Measurements from ENCODE around the gene HOXA10. TPM values are rescaled to one million over a fixed set of nuclear protein-coding genes. Genes with fewer than 3 reads are reported as not detected.
A peak's percentile ranks its signal among the peaks of the same experiment; 100 is the strongest.

The HOXA10 gene
- total RNA-seq, 4 donors from 2014 or later: 4.9 to 11.2 (median 6.7) TPM

DNA sequence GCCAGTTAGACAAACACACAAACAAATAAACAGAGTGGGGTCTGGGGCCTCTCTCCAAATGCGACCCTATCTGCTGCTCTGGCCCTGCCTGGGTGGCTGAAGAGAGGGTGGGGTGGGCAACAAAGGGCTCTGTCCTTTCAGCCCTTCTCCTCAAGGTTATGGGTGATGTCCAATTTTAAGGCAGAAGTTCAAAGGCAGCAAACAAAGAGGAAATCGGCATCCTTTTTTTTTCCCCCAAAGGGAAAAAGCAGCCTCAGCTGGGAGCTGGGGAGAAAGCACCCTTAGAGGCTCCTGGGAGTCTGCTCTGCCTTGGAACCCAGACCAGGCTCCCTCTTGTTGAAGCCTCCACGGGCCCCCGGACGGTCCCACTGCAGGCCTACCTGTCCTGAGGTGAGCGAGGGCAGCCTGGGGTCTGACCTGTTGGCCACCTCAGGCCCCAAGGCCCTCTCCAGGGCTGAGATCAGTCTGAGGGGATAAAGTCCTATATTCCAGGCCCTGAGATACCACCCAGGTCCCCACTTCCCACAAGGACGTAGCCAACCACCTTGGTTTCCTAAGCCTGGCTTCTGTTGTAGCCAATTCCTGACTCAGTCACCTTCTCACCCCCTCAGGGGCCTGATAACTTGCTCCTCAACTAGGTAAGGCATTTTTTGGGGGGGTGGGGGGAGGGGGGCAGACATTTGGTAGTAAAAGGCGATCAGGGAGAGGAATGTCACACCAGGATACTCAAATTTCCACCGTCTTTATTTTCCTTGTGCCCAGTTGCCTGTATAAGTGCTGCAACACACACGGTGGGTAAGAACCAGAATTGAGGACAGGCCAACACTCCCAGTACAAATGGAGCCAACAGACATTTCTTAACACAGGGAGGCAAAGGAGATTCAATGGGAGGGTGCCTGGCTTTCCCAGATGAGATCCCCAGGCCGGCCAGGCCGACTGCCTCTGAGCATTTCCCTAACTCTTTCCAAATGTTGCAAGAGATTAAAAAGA is 6.6 kb upstream of the HOXA10 start:
- TF ChIP-seq, protein P1, sequence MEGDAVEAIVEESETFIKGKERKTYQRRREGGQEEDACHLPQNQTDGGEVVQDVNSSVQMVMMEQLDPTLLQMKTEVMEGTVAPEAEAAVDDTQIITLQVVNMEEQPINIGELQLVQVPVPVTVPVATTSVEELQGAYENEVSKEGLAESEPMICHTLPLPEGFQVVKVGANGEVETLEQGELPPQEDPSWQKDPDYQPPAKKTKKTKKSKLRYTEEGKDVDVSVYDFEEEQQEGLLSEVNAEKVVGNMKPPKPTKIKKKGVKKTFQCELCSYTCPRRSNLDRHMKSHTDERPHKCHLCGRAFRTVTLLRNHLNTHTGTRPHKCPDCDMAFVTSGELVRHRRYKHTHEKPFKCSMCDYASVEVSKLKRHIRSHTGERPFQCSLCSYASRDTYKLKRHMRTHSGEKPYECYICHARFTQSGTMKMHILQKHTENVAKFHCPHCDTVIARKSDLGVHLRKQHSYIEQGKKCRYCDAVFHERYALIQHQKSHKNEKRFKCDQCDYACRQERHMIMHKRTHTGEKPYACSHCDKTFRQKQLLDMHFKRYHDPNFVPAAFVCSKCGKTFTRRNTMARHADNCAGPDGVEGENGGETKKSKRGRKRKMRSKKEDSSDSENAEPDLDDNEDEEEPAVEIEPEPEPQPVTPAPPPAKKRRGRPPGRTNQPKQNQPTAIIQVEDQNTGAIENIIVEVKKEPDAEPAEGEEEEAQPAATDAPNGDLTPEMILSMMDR (IDR thresholded peaks at IDR 0.05): no peak
- no peak for TF ChIP-seq POLR2A (IDR thresholded peaks at IDR 0.05)
- 81 to 82% methylated on average over 12 of the region's 12 CpGs for WGBS, 2 donors
- peak in 1 of 2 donors; percentile 86 for DNase-seq (ENCODE audit: low spot score in 2 of 2)
- intact Hi-C loops (cut with DNase I; ENCODE audit: low total_unique reads): no loop called here
- no peak overlapping the region for H3K4me3 ChIP-seq (ENCODE audit: low read depth, poor library complexity, severe bottlenecking)

DNA sequence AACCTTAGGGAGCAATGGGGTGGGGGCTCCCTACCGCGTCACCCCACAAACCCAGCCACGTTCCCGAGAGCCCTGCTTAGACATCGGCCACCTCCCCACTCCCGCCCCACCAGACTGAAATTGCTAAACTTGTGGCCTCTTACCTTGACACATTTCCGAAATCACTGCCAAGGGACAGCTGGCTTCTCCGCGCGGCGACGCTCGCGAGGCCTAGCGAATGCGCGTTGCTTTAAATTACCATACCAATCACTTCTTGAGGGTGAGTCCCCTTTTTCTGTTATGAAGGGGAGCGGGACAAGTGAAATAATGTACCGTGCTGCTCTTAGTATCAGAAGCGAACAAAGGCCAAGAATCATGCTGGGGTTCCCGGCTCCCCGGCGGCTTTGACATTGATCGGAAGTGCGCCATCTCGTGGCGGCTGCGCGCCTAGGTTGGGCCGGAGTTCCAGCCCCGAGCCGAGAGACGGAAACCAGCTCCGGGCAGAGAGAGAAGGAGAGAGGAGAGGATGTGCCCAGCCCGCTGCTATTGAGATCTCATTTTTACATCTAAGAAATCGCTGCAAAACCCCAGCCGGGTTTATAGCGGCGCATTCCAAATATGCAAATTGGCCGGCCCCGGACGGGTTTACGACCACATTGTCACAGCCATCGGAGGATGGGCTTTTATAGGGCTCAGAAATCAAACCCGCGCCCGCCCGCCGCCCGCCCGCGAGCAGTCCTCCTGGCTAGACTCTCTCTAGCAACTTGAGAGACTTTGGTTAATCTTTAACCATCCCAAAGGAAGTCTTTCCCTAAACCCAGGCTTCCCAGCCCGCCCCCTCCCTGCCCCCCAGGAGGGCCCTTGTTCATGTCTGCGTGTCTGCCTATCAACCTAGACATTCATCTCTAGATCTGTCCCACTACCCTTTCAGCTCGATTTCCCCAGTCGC is 5.6 kb upstream of the HOXA10 start:
- TF ChIP-seq, protein P1 (IDR thresholded peaks at IDR 0.05): peak in 1 of 3 donors; percentile 53
- no peak for TF ChIP-seq POLR2A (IDR thresholded peaks at IDR 0.05)
- 23 to 24% methylated on average over 56 of the region's 56 CpGs for WGBS, 2 donors
- peak; percentile 69 to 95 for DNase-seq (ENCODE audit: low spot score in 2 of 2)
- intact Hi-C loops (cut with DNase I; ENCODE audit: low total_unique reads): no loop called here
- no peak overlapping the region for H3K4me3 ChIP-seq (ENCODE audit: low read depth, poor library complexity, severe bottlenecking)

DNA sequence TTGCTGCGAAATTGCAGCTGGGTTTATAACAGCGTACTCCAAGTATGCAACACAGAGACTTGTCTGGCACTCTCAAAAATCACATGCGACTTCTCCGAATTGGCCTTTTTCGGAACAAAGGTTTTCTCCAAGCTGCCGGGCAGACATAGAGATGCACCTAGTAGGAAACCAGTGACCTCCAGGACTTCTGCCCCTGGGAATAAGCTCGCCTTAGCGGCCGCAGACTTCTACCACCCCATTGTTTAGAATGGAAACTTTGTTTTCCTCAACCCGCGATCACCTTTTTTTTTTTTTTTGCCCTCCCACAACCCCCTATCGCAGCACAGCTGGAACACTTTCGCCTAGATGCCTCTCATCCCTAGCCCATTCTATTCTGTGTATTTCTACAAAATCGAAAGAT is 4.9 kb upstream of the HOXA10 start:
- no peak overlapping the region for H3K4me3 ChIP-seq (ENCODE audit: low read depth, poor library complexity, severe bottlenecking)
- WGBS, 2 donors: 57 to 59% methylated on average over 14 of the region's 14 CpGs
- intact Hi-C loops (cut with DNase I; ENCODE audit: low total_unique reads): no loop called here
- peak in 1 of 2 donors; percentile 81 for DNase-seq (ENCODE audit: low spot score in 2 of 2)
- TF ChIP-seq POLR2A (IDR thresholded peaks at IDR 0.05): no peak
- TF ChIP-seq, protein P1 (IDR thresholded peaks at IDR 0.05): no peak

DNA sequence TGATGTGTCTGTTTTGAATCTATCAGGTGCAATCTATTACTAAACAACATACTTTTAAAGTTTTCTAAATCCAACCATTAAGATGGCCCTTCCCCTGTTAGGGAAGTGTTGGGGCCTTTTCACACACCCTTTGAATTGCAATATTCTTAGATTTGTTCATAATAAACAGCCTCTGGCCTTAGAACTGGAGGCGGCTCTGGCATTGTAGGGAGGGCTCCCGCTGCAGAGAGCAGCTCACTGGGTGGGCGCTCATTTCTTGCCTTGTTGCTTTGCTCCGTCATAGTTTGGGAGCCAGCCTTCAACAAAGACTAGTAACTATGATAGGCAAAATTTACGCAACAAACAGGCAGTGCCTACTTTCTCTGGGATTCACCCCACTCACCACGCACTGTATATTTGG is 4.2 kb upstream of the HOXA10 start:
- H3K4me3 ChIP-seq (ENCODE audit: low read depth, poor library complexity, severe bottlenecking): no peak overlapping the region
- 64 to 65% methylated on average over 6 of the region's 6 CpGs for WGBS, 2 donors
- TF ChIP-seq, protein P1 (IDR thresholded peaks at IDR 0.05): no peak
- TF ChIP-seq POLR2A (IDR thresholded peaks at IDR 0.05): no peak
- peak; percentile 47 to 88 for DNase-seq (ENCODE audit: low spot score in 2 of 2)
- intact Hi-C loops (cut with DNase I; ENCODE audit: low total_unique reads): no loop called here

DNA sequence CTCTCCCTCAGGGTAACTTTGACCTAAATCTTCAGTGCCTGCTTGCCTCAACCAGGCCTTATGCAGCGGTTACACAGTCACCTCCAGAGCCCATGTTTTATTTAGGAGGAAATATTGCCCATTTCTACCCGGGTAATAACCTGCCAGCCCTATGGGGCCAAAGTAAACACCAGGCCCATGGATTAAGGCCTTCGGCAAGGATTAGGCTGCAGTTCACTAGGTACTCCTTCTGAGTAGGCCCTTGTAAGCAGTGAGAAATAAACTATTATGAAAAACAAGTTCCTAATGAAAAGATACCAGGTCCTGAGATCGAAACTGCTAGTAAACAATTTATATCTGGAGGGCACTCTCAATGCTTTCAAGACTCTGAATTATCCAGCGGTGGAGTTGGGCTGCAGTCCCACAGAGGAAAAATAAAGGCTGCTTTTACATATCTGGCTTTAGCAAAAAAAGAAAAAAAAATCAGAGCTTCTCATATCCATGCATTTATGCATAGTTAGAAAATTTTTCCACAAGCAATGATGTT is 3.7 kb upstream of the HOXA10 start:
- WGBS, 2 donors: 54 to 57% methylated on average over 5 of the region's 5 CpGs
- intact Hi-C loops (cut with DNase I; ENCODE audit: low total_unique reads): no loop called here
- DNase-seq (ENCODE audit: low spot score in 2 of 2): peak in 1 of 2 donors; percentile 75
- no peak for TF ChIP-seq POLR2A (IDR thresholded peaks at IDR 0.05)
- TF ChIP-seq, protein P1 (IDR thresholded peaks at IDR 0.05): no peak
- no peak overlapping the region for H3K4me3 ChIP-seq (ENCODE audit: low read depth, poor library complexity, severe bottlenecking)
